ENCODE data around the gene STK32C. TPM values are rescaled to one million over a fixed set of nuclear protein-coding genes. Genes with fewer than 3 reads are reported as not detected.

Gene STK32C
- total and polyA plus RNA-seq, 10 donors: 9.6 to 27.8 (median 15.7) TPM

DNA sequence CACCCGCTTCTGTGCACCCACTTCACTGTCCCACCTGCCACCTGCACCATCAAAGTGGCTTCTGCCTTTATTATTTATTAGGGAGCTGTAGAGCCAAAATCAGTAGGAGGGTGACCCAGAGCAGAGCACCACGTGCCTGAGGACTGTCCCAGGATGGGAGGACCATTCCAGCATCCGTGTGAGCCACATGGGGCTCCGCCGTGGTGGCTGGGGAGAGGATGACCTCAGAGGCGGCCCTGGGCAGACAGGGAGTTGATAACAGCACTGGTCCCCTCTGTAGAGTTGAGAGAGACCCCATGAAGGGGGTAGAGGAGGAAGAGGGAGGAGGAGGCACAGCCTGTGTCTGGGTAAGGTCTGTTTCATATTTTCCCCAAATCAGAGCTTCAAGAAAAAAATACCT, 129.7 kb downstream of the STK32C start:
- intact Hi-C loops (cut with DNase I; ENCODE audit: low total_unique reads): no loop called here
- Histone ChIP-seq H3K27me3 (replicated peaks in 1 of 7) (peaks cover 0 to 65% (median 20%) of the 10 kb centered on the region in 7 donors), H3K4me1 (peaks cover 0 to 10% (median 0%) of the 10 kb centered on the region in 6 donors), H3K4me3 (no peak overlapping the region), H3K36me3 (no peaks in the 10 kb centered on the region), H3K9me3 (no peaks in the 10 kb centered on the region), H3K27ac (no peak overlapping the region)
- DNase-seq: peak; percentile 39
- WGBS, 5 donors: 60 to 83% (median 72%) methylated on average over 6 of the region's 6 CpGs
- TF ChIP-seq POLR2A (IDR thresholded peaks at IDR 0.05) (no peak), POLR2AphosphoS5 (IDR thresholded peaks at IDR 0.05) (no peak)
- TF ChIP-seq, protein P1, sequence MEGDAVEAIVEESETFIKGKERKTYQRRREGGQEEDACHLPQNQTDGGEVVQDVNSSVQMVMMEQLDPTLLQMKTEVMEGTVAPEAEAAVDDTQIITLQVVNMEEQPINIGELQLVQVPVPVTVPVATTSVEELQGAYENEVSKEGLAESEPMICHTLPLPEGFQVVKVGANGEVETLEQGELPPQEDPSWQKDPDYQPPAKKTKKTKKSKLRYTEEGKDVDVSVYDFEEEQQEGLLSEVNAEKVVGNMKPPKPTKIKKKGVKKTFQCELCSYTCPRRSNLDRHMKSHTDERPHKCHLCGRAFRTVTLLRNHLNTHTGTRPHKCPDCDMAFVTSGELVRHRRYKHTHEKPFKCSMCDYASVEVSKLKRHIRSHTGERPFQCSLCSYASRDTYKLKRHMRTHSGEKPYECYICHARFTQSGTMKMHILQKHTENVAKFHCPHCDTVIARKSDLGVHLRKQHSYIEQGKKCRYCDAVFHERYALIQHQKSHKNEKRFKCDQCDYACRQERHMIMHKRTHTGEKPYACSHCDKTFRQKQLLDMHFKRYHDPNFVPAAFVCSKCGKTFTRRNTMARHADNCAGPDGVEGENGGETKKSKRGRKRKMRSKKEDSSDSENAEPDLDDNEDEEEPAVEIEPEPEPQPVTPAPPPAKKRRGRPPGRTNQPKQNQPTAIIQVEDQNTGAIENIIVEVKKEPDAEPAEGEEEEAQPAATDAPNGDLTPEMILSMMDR (IDR thresholded peaks at IDR 0.05 in 8 of 11, conservative IDR thresholded peaks at IDR 0.05 in 3 of 11): no peak

DNA sequence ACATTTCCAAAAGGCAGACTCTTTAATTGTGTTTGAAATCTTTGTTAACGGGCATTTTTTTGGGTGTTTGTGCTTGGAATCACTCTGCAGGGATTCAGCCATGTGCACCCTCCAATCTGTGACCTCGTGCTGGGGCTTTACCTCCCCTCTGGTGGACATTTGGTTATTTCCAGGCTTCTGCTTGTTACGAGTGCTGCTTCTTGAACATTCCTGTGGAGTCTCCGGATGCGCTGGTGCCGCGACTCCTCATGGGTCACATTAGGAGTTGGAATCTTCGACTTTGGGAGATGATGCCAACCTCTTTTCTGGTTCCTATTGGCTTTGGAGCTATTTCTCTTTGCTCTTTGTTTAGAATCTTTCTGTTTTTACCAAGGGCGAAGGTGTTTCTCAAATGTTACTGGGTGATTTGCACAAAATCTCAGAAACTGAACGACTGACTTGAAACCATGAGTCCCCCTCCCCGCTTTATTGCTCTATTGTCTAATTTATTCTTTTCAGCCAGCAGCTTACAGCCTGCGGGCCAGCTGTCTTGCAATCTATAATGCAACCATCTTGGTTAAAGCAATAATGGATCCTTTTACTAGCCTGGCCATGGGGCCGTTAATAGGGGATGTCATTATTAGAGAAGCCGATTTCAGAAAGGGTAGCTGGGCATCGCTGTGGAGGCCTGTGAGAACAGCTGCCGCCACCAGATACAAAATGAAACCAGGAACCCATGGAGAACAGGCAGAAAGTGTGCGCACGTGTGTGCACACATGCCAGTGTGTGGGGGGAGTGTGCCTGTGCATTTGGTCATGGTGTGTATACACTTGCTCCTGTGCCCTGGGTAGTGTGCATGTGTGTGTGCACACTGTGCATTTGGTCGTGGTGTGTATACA, 130.9 kb downstream of the STK32C start:
- Histone ChIP-seq H3K4me1 (peaks cover 0 to 10% (median 0%) of the 10 kb centered on the region in 6 donors), H3K27me3 (replicated peaks in 1 of 7) (peaks cover 0 to 64% (median 20%) of the 10 kb centered on the region in 7 donors), H3K9me3 (no peaks in the 10 kb centered on the region), H3K36me3 (no peaks in the 10 kb centered on the region), H3K27ac (no peak overlapping the region), H3K4me3 (no peak overlapping the region)
- TF ChIP-seq, protein P1 (IDR thresholded peaks at IDR 0.05 in 8 of 11, conservative IDR thresholded peaks at IDR 0.05 in 3 of 11): no peak
- no peak for TF ChIP-seq POLR2AphosphoS5 (IDR thresholded peaks at IDR 0.05)
- TF ChIP-seq POLR2A (IDR thresholded peaks at IDR 0.05): no peak
- intact Hi-C loops (cut with DNase I; ENCODE audit: low total_unique reads): no loop called here
- peak; percentile 20 for DNase-seq
- WGBS, 5 donors: 71 to 74% (median 71%) methylated on average over 19 of the region's 19 CpGs

DNA sequence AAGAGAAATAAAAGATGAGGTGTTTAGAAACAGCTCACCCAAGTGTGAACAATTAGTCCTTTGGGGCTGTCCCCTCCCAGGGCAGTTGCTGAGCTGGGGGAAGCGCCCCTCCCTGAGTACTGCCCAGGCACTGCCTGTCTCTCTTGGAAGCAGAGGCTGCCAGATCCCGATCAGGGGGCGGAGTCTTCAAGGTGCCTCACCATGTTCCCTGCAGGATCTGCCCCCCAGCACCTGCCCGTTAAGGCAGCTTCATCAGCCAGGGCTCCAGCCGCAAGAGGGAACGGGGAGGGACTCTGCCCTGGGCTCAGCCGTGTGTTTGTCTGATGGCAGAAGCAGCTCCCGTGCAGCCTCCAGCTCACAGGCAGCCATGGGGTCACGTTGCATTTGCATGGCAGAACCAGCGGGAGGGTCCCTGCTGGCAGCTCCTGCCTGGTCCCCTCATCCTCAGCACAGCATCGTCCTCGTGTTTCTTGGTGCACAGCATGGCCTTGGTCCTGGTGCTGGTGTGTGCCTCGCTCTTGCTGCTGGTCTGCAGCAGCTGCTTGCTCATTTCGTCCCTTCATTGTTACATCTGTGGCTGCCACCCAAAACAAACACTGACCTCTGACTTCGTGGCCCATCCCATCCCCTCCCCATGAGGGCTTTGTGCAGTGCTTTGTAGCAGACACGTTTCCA, 131.7 kb downstream of the STK32C start:
- Histone ChIP-seq H3K27ac (no peak overlapping the region), H3K9me3 (no peaks in the 10 kb centered on the region), H3K36me3 (no peaks in the 10 kb centered on the region), H3K27me3 (replicated peaks in 1 of 7) (peaks cover 0 to 61% (median 20%) of the 10 kb centered on the region in 7 donors), H3K4me3 (no peak overlapping the region), H3K4me1 (peaks cover 0 to 10% (median 0%) of the 10 kb centered on the region in 6 donors)
- peak; percentile 59 for DNase-seq
- intact Hi-C loops (cut with DNase I; ENCODE audit: low total_unique reads): no loop called here
- TF ChIP-seq, protein P1 (IDR thresholded peaks at IDR 0.05 in 8 of 11, conservative IDR thresholded peaks at IDR 0.05 in 3 of 11): no peak
- TF ChIP-seq POLR2A (IDR thresholded peaks at IDR 0.05) (no peak), POLR2AphosphoS5 (IDR thresholded peaks at IDR 0.05) (no peak)
- 7 to 20% (median 12%) methylated on average over 12 to 16 of the region's 16 CpGs for WGBS, 5 donors

DNA sequence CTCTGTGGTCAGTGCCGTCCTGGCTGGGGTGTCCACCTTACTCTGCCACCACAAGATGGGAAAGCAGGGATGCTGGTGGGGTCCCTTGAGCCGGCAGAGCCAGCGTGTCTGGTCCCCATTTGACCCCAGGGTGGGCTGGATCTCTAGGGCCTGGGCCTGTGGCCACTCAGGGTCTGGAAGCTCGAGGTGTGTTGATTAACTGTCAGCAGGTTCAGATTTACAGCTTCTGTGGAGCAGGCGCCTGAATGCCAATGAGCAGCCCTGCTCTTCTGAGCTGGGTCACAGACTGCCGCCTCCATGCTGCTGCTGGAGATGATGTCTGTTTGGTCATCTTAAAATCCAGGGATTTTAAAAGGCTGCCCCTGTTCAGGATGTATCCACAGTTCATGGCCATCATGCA, 132.3 kb downstream of the STK32C start:
- Histone ChIP-seq H3K4me3 (no peak overlapping the region), H3K4me1 (peaks cover 0 to 10% (median 0%) of the 10 kb centered on the region in 6 donors), H3K27ac (no peak overlapping the region), H3K27me3 (replicated peaks in 1 of 7) (peaks cover 0 to 61% (median 20%) of the 10 kb centered on the region in 7 donors), H3K9me3 (no peaks in the 10 kb centered on the region), H3K36me3 (no peaks in the 10 kb centered on the region)
- peak; percentile 67 for DNase-seq
- WGBS, 5 donors: 39 to 48% (median 46%) methylated on average over 5 to 6 of the region's 6 CpGs
- TF ChIP-seq POLR2AphosphoS5 (IDR thresholded peaks at IDR 0.05) (no peak), POLR2A (IDR thresholded peaks at IDR 0.05) (no peak)
- TF ChIP-seq, protein P1 (IDR thresholded peaks at IDR 0.05 in 8 of 11, conservative IDR thresholded peaks at IDR 0.05 in 3 of 11): no peak
- intact Hi-C loops (cut with DNase I; ENCODE audit: low total_unique reads): no loop called here

Measured in spleen (tissue), 11 donors.